GM19438 (cell line): ENCODE measurements around the gene STARD4.
A peak's percentile ranks its signal among the peaks of the same experiment; 100 is the strongest.

Experiments used
- ATAC-seq: cut with Tn5 transposase; IDR thresholded peaks from one replicate; pipeline ENCODE4 v1.9.1; 2021; ENCODE audit warnings: low read depth; ENCODE audit not compliant: unreplicated experiment

The STARD4 gene

DNA sequence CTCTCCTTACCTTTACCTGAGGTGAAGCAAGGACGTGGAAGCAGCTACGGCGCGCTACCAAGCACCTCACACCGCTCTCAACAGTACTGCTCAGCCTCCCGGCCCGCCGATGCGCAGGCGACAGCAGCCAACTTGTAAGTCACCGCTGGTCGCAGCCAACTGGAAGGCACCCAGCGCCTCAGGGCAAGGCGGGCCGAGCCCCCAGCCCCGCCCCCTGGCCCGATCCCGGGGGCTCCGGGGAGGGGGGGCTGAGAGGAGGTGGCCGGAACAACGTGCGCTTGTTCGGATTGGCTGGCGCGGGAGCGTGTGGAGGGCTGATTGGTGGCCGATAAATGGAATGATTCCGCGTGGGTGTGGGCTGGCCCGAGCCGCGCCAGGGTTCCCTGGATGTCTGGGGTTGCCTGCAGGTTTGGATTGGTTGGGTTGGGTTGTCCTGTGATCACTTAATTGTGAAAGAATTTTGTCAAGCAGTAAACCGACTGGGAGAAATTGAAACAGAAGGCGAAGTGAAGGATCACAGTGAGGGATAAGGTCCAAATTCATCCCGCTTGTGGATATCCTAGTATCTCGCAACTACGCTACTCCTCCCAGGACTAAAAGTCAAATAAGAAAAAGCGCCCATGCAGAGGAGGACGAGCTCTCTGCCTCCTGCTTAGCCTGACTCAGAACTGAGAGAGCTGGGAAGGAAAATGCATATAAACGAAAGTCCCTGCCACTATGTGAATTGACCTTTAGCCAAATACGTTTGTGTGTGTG, at the start of gene STARD4:
TSS of gene STARD4 (minus strand) at position 161 of the 756 bp plus-strand sequence. CDS start 5,102 bp downstream, outside the sequence.
- peak; percentile 94 for ATAC-seq

DNA sequence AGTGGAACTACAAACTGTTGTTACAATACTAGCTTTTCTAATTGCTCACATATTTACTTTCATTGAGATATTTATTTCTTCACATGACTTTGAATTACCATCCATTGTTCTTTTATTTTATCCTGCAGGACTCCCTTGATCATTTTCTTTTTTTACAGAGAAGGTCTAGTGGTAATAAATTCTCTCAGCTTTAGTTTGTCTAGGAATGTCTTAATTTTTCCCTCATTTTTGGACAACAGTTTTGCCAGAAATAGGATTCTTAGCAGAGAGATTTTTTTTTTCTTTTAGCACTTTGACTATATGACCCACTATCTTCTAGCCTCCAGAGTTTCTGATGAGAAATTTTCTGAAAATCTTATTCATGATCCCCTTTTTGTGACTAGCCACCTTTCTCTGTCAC, 47.3 kb upstream of the STARD4 start:
- no peak for ATAC-seq

DNA sequence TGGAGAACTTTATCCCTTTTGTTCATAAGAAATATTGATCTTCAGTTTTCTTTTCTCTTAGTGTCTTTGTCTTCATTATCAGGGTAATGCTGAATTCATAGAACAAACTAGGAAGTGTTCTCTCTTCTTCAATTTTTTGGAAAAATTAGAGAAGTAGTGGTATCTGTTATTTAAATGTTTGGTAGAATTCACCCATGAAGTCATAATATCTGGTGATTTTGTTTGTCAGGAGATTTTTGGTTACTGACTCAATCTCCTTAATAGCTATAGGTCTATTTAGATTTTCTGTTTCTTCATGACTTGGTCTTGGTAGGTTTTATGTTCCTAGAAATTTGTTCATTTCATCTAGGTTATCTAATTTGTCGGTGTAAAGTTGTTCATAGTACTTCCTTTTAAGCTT, 45.4 kb upstream of the STARD4 start:
- no peak for ATAC-seq

- no peak for ATAC-seq
Measured at GRCh38 chr5:111557111-111557510, 44.8 kb upstream of the STARD4 start.

GRCh38 chr5:111556501-111556900, 44.2 kb upstream of the STARD4 start:
- ATAC-seq: no peak

GRCh38 chr5:111555760-111556159, 43.4 kb upstream of the STARD4 start:
- no peak for ATAC-seq

- ATAC-seq: no peak
Measured at GRCh38 chr5:111553868-111554267, 41.5 kb upstream of the STARD4 start.

- ATAC-seq: no peak
Measured at GRCh38 chr5:111552896-111553295, 40.6 kb upstream of the STARD4 start.

- no peak for ATAC-seq
Measured at GRCh38 chr5:111552492-111552891, 40.2 kb upstream of the STARD4 start.

- no peak for ATAC-seq
Measured at GRCh38 chr5:111551569-111552275, 39.4 kb upstream of the STARD4 start.

GRCh38 chr5:111551161-111551560, 38.8 kb upstream of the STARD4 start:
- no peak for ATAC-seq

- ATAC-seq: peak; percentile 88
Measured at GRCh38 chr5:111550282-111551020, 38.1 kb upstream of the STARD4 start.

DNA sequence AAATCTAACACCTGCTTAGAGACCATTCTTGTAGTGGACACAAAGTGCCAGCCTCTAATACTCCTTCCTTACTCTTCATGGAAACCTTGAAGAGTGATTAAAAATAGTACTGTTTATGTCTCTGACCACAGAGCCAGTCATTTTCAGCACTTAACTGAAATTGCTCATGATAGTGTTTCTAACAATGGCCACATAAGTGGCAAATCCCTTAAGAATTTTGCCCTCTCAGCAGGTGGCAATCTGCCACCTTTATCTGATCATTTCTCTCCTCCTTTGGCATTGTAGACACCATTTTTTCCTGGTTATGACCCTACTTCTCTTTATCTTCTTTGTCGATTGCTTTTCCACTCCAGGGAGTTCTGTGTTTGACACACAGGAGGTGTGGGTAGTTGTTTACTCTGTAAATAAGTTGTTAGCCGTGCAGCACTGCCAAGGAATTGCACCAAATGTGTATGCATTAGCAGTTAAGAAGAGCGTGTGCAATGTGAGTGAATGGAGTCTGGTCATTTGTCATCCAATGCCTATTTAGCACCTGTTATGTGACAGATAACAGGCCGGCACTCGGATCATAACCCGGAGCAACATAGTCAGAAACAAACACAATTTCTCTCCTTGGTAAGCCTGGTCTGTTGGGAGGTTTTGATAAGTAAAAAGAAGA, 36.8 kb upstream of the STARD4 start:
- ATAC-seq: no peak

DNA sequence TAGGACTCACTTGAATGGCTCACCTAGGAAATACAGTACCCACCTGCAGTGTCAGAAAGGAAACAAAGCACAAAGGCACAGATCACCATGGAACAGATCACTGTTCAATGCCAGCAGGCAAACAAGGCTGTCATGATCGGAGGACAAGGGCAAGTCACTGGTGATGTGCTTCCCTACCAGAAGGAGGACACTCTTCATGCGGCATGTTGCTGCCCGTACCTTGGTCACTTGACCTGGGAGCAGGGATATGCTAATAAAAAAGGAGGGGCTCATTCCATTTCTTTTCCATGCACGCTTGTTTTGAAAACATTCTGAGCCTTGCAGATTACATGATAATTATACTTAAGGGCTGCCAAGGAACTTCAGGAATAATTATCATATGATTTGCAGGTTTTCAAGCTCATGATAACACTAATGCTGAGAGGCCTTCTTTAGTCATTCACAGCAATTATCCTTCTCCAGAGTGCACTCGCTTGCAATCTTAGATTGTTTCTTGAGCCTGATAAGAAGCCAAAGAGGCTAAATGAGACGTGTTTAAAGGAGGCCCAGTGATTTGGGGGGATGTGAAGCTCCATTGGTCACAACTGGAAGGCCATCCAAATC, 36.1 kb upstream of the STARD4 start:
- ATAC-seq: no peak

GRCh38 chr5:111545031-111545430, 32.7 kb upstream of the STARD4 start:
- no peak for ATAC-seq

DNA sequence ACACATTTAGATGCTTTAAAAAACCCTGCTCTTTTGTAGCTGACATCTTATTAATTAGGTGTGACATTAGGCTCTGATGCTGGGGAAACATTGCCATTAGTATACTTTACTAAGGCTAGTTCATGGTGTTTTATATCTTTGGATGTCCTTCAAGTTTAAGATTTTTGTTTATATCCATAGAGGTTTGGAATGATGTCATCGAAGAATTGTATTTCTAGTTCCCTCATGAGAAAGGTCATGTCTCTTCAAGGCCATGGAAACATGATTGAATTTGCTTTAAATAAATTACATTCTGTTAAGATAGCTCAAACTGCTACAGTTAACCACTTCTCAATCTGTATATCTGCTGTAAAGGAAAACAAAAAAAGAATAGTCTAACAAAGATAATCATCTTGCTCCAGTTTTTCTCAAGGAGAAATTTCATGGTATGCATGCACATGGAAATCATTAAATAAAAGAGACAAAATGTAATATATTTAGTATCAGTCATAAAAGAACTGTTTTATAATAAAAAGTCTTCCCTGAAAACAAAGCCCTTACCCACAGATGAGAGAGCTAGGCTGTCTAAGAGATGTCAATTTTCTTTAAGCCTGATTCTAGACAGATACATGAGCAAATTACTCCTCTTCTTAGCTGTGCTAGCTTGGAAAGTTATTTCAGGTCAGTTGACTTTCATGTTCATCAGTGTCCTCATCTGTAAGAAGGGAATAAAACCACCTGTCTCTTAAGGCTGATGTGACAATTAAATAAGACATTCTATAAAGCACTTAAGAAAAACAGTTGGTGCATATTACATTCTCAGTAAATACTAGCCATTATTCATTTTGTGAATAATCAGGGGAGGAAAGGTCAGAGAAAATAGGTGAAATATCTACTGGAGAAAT, 25.0 kb upstream of the STARD4 start:
- ATAC-seq: no peak

GRCh38 chr5:111535879-111536549, 23.7 kb upstream of the STARD4 start:
- ATAC-seq: no peak

DNA sequence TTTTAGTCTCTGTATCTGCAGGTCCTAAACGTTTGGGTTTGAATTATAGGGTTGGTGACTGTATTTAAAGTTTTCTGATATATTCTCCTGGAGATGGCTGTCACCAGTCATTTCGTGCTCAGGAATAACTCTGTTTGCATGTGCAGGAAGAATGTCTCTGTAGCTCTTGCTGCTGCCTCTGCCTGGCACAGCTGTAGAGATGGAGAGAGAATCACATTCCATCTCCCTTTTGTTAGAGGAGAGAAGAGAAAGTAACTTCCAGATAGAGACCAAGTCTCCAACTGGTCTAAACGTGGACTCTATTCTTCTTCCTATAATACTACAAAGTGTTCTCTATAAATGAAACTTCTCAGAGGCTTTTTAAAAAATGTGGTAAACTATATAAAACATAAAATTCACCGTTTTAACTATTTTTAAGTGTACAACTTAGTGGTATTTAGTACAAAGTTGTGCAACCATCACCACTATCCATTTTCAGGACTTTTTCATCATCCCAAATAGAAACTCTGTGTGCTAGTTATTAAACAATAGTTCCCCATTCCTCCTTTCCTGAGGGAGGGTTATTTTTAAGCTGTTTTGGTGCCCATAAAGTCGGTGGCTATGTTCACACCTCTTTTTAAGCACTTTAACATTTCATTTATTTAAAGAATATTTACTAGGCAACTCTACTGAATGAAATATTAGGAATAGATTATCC, 20.7 kb upstream of the STARD4 start:
- no peak for ATAC-seq
